Stimulated activated naive CD4-positive, alpha-beta T cell treated with Interleukin-2 at 50 U/mL for 16 hours (primary cell): ENCODE data around the gene RTN4RL1.

Source experiments
- DNase-seq: peaks from one replicate; lab custom pipeline; 2025; lab: John Stamatoyannopoulos, UW

The RTN4RL1 gene

GRCh38 chr17:1948517-1948825, 76.7 kb downstream of the RTN4RL1 start:
- DNase-seq, result no peak

- no peak for DNase-seq
Measured at GRCh38 chr17:1947743-1948516, 77.2 kb downstream of the RTN4RL1 start.

DNA sequence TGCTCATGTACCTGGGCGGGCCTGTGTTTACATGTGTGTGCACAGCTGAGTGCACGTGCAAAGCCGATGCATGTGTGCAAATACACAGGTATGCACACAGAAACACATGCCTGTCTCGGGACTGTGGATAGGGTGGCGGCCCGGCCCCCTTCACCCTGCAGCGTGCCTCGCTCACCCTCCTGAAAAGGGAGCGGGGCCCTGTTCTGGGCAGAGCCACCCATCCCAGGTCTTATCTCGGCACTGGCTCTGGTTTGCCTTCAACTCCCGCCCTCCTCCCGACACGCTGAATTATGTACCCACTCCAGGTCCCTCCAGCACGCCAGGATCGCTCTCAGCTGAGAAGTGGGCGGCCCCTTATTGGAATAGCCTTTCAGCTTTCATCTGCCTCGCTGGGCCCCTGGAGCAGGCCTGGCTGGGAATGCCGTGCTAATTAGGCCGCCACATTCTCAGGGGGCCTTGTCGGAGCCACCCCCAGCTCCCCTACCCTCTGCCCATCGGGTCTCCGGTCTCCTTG, 77.8 kb downstream of the RTN4RL1 start:
- DNase-seq, result no peak

GRCh38 chr17:1946021-1946932, 78.9 kb downstream of the RTN4RL1 start:
- DNase-seq, result no peak

DNA sequence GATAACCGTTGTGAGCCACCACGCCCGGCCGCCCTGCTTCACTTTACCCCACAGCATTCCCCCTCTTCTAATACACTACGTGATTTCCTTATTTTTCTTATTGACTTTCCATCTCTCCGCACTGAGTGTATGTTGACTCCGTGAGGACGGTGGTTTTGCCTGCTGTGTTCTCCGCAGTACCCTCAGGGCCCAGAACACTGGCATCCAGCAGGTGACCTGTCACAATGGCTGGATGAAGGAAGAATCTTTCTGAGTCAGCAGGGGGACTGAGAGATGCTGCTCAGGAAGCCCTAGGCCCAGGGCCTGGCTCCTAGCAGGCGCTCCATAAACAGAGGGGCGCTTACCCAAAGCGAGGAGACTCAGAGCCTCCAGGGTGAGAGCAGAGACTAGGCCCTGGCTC, 79.5 kb downstream of the RTN4RL1 start:
- DNase-seq, result no peak

GRCh38 chr17:1943436-1943831, 81.7 kb downstream of the RTN4RL1 start:
- DNase-seq, result no peak

GRCh38 chr17:1942666-1943435, 82.3 kb downstream of the RTN4RL1 start:
- no peak for DNase-seq

DNA sequence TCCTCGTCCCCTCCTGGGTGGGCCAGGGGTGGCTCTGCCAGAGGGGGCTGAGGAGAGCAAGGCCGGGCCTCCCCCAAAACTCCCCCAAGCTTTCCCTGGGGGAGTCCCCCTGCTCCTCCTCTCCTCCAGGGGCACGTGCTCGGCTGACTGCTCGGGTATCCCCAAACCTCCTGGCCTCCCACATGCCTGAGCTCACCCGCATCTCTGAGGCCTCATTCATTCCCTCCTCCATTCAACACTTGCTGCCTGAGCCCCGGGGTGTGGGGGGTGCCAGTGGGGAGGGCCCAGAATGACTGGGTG, 83.1 kb downstream of the RTN4RL1 start:
- no peak for DNase-seq

DNA sequence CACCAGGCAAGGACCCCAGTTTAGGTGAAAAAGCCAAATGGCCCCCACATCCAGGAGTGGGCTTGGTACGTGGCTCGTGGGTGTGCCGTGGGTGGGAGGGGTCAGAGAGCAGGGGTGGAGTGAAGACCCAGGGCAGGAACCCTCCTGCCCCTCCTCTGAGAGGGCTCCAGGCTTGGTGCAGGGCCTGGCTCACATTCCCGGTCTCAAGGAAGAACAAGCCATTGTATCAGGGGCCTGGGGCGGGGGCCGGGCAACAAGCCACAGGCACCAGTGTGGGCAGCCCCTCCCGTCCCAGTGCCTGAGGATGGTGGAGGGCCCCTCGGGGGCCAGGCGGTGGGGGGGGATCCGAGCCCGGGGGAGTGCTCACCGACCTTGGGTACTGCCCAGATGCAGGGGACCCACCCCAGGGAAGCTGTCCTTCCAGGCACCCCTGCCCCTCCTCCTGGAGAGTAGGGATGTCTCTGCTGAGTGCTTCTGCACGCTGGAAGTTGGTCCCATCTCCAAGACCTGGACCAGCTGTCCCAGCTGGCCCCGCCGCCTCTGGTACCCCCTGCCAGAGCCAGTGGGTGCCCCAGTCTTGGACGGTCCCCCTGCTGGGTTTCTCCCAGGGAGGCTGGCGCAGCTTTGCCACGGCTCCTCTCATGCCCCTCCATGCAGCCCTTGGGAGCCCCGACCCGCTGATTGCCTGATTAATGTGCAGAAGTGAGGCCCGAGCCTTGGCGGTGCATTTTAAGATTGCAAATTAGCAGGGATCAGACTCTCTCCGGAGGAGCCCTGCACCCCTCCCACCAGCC, 83.7 kb downstream of the RTN4RL1 start:
- no peak for DNase-seq

DNA sequence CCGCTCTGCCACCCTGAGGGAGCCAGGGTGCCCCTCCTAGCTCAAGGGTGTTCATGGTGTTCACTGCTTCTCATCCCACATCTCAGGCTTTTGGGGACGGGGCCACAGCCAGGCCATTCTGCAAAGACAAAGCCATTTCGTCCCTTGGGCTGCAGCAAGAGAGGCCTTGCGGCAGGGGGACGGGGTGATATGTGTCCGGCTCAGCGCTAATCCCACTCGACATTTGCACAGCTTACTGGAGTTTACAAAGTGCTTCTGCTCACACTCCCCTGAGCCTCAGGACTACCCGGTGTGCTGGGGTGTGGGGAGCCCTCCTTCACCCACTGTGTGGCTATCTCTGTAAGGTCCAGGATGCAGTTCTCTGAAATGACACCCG, 84.3 kb downstream of the RTN4RL1 start:
- DNase-seq, result no peak

GRCh38 chr17:1939981-1940809, 84.9 kb downstream of the RTN4RL1 start:
- DNase-seq, result no peak

DNA sequence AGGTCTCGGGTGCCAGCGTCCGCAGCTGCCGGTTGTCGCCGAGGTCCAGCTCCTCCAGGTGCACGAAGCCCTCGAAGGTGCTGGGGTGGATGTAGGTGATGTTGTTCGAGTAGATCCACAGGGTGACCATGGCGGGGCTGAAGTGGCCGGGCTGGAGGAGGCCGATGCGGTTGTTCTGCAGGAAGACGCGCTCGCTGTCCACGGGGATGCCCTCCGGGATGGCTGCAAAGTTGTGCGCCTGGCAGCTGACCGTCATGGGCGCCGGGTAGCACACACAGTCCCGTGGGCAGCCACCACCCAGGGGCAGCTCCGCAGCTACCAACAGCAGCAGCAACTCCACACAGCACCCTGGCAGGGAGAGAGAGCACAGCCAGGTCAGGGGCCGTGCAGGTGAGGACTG, 87.7 kb downstream of the RTN4RL1 start:
- DNase-seq, result no peak

DNA sequence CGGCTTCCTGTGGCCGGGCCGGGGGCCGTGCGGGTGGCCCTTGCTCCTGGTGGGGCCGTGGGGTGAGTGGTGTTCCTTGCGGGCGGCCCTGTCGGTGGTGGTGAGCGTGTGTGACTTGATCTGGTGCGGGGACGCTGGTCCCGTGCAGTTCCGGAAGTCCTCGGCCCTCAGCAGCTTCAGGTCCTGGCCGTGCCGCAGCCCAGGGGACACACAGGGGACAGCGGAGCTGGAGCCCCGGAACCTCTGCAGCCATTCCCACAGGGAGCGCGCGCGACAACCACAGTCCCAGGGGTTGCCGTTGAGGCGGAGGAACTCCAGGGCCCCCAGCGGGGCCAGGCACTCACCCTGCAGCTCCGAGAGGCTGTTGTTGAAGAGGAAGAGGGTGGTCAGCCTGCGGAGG, 88.4 kb downstream of the RTN4RL1 start:
- DNase-seq, result no peak

- no peak for DNase-seq
Measured at GRCh38 chr17:1934901-1935300, 90.2 kb downstream of the RTN4RL1 start.

DNA sequence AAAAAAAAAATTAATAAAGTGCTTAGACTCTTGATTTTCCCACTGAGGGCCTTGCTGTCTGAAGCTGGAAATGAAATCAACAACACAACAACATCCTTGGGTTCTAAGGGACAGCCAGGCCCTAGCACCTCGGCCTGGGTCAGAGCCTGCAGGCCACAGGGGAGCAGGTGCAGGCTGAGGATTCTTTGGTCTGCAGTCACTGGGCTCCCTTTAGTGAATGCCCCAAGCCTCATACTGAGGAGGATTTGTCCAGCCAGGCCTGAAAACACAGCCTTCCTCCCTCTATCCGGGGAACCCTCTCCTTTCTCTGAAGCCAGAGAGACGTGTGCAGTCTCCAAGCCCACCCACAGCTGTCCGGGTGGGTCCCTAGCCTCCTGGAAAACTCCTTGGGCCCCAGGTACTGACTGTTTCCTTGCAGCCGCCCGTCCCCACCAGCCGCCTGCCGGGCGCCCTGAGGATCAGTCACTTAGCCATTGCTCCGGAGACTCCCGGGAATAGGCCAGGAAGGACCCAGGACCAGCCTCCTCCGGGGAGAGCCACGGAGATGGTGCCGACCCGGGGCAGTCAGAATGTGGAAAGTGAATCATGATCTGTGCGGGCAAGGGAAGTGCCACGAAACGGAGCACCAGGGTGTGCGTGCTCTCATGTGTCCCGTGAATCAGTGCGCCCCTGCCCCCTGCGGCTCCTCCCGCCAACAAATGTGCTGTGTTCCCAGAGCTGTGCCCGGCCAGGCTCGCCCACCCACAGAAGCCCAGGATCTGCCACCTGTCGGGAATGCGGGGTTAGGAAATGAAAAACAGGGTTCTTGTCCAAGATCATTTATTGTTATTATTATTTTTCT, 91.0 kb downstream of the RTN4RL1 start:
- no peak for DNase-seq

- no peak for DNase-seq
Measured at GRCh38 chr17:1931844-1932579, 93.1 kb downstream of the RTN4RL1 start.

DNA sequence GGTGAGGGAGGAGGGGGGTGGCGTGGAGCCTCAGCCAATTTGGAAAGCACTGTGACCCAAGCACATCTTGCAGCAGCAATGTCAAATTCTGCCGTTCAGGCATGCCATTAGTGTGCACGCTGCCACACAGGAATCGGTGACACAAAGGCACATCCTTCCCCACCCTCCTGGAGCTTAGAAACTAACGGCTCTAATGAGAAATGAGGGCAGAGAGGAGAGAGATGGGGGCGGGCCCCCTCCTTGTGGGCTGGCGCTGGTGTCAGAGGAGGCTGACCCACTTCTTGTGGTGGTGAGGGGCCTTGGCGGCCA, 94.8 kb downstream of the RTN4RL1 start:
- no peak for DNase-seq

- DNase-seq, result no peak
Measured at GRCh38 chr17:1928976-1929375, 96.2 kb downstream of the RTN4RL1 start.

DNA sequence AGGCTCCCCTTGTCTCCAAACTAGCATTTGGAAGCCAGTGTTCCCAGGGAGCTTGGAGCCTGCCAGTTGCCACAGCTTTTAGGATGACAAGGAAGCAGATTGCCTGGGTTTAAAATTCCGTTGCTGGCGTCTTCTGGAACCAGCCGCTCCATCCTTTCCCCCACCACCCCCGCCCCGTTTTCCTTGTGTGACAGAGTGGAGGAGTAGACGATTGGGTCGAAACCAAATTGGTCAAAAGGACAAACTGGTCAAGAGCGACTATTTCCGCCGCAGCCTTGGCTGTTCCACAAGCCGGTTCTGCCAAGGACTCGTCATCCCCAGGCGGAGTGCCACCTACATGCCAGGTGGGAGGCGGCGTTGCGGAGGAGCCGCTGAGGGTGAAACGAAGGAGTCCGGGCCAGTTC, 104.2 kb downstream of the RTN4RL1 start:
- DNase-seq, result no peak

- no peak for DNase-seq
Measured at GRCh38 chr17:1919201-1919600, 105.9 kb downstream of the RTN4RL1 start.
